NCI-H446 treated with DMSO at 0.1 percent for 48 hours (cell line): ENCODE data around the gene ACSL3.

Experiments
- DNase-seq: peaks from one replicate; lab custom pipeline; 2025; lab: John Stamatoyannopoulos, UW

Gene ACSL3

DNA sequence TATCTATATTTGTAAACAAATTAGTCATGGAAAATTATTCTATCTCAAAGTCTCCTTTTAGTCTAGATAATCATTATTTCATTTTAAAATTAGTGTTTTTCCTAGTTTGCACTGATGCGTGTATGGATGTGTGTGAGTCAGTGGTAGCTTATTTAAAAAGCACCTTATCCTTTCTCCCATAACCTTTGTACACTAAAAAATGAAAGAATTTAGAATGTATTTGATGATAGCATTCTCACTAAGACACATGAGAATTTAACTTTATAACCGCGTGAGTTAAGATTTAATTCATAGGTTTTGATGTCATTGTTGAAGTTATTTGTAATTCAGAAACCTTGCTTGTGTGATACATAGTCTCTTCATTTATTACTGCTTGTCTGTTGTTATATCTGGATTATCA lies 81.7 kb downstream of the ACSL3 start:
- no peak for DNase-seq

DNA sequence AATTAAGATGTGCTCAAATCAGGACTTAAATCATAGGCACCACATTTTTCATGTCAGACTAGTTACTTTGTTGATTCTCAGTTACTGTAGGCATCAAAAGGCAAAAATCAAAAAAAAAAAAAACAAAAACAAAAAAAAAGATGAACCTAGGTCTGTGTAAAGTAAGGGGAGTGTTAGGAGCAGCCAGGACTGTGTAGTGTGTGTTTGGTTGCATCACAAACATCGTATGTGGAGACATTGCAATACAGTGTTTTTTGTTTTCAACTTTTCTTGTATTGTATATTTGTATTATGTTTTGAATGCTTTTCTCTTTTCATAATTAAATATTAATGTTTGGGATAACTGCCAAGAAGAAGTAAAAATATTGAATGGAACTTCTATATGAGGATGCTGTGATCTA lies 82.1 kb downstream of the ACSL3 start:
- DNase-seq, result no peak

DNA sequence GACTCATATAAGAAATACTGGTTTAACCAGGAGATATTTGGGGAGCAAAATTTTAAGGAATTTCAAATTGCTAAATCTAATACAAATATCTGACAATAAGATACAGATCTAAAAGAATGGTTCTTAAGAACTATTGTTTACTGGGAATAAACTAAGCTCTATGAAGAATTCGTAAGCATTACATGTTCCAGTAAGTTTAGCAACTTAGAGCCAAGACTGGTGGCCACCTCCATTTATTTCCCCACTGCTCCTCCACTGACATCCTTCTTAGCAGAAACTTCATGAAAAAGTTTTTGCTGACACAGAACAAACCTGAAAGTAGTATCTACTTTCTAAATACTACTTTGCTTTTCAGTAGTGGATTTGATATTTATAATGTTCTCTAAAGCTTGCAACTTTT lies 83.0 kb downstream of the ACSL3 start:
- no peak for DNase-seq

DNA sequence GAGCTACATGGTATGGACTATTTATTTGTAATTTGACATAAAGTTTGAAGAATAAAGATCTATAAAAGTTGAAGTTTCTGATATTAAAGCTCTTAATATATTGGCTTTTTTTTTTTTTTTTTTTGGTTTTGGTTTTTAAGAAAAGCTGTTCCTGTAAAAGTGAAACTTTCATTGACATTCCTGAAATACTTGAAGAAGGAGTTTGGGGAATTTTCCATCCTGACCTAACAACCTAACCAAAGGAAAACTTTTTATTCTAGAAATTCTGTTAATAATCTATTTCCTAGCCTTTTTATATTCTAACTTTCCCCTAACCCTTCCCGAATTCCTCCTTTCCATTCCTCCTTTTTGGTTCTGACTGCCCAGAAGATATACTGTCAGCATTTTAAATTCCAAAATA lies 83.7 kb downstream of the ACSL3 start:
- DNase-seq, result no peak

GRCh38 chr2:222944971-222945740 lies 84.3 kb downstream of the ACSL3 start:
- DNase-seq, result no peak

DNA sequence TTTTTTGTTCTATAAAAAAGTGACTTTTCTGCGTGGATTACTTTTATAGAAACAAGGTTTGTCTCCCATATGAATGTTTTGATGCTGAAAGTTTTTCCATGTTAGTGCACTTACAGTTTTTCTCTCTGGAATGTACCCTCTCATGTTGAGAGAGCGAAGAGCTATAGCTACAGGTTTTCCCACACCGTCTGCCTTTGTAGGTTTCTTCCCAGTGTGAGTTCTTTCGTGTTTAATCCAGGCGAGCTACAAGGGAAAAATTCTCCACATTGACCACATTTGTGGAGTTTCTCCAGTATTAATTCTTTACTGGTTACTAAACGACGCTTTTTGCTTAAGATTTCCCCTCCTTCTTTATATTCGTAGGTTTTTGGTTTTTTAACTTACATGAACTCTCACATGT lies 85.1 kb downstream of the ACSL3 start:
- no peak for DNase-seq

DNA sequence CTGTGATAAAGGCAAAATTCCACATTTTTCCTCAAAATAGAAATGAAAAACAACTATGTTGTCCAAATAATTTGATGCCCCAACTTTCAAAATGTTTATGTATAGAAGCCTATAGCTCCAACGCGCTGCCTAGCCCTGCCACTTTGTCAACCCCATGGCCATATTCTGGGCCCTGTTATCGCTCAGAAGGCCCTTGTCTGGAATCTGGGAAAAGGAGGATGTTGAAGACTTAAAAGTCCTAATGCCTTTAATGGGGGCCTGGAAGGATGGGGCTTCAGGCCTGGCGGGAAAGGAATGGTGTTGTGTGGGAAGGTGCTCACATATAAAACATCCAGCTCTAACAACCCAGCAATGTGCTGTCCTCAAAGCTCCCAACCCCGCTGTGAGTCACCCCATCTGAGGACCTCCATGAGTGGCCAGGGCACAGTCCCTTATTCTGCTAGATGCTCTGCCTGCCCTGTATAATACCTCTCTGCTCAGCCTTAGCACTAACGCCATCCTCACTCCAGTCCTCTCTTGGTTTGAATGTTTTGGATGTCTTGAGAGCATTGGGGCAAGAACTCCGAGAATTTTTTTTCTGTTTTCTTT lies 86.0 kb downstream of the ACSL3 start:
- no peak for DNase-seq

GRCh38 chr2:222949073-222949472 lies 88.2 kb downstream of the ACSL3 start:
- no peak for DNase-seq

- DNase-seq, result no peak
Observed at GRCh38 chr2:222949690-222950323, 89.0 kb downstream of the ACSL3 start.

GRCh38 chr2:222950638-222951285 lies 89.9 kb downstream of the ACSL3 start:
- DNase-seq, result no peak

DNA sequence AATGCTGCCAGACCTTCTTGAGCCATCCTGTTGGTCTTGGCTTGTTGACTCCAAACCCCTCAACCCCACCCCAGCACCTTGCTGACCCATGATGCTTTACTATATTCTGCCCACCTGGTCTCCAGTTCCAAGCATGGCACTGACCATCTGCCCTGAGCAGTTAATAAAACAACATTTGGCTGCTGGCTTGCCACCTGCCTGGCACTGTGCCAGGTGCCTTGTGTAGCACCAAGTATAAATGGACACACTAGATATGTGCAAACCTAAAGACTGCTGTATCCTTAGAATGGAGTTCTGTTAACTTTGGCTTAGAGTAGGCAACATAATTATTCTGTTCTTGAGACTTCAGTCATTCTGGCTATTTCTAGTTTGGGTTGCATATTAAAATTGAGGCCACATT lies 91.4 kb downstream of the ACSL3 start:
- no peak for DNase-seq

DNA sequence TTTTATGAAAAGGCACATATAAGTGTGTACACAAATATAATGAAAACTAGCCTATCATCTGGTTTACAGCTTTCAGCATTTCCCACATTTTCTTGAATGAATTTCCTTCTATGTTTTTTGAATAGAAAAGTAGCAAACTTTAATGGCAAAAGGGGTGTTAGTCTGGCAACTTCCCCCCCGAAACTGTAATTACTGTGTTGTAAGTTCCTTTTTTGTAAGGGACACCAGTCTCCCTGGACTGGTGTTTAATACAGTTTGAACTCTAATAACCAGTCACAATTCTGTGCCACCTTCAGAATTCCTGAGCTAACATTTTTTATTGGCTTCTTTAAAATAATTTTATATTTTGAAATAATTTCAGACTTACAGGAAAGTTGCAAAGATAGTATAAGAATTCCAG lies 94.2 kb downstream of the ACSL3 start:
- no peak for DNase-seq

DNA sequence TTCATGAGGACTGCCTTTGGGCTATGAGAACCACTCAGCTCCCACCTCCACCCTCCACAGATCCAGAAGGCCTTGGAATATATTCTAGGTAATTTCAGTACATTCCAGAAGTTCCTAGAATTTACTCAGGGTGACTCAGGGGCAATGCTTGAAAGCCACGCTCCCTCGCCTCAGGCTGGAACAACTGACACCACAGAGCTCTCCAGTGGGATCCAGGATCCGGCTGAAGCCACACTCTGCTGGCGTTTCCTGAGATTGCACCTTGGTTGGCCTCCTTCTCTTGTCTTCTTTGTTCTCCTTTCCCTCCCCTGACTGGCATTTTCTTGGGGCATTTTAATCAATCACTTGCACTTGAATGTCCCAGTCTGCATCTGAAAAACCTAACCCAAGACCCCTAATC lies 98.5 kb downstream of the ACSL3 start:
- DNase-seq, result no peak

DNA sequence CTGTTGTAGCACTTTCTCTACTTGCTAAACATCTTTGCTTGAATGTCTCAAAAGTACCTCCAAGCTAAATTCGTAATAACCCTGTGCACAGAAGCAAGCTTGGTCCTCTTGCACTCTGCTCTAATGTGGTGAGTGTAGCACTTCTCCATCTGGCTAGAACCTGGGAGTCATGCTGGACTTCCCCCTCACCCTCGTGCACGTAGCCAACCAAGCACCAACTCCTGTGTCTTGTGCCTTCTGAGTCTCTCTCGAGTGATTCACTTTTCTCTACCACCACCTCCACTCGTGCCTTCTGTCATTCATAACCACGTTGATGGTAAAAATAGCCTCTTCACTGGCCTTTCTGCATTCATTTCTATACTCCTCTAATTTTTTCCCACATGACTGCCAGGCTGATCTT lies 99.3 kb downstream of the ACSL3 start:
- no peak for DNase-seq

DNA sequence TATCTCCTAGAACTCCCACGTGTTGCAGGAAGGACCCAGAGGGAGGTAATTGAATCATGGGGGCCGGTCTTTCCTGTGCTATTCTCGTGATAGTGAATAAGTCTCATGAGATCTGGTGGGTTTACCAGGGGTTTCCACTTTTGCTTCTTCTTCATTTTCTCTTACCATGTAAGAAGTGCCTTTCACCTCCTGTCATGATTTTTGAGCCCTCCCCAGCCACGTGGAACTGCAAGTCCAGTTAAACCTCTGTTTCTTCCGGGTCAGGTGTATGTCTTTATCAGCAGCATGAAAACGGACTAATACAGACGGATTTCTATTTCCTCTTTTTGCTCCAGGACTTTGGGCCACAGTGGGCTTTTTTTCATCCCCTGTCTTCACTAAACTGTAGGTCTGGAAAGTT lies 102.8 kb downstream of the ACSL3 start:
- no peak for DNase-seq

DNA sequence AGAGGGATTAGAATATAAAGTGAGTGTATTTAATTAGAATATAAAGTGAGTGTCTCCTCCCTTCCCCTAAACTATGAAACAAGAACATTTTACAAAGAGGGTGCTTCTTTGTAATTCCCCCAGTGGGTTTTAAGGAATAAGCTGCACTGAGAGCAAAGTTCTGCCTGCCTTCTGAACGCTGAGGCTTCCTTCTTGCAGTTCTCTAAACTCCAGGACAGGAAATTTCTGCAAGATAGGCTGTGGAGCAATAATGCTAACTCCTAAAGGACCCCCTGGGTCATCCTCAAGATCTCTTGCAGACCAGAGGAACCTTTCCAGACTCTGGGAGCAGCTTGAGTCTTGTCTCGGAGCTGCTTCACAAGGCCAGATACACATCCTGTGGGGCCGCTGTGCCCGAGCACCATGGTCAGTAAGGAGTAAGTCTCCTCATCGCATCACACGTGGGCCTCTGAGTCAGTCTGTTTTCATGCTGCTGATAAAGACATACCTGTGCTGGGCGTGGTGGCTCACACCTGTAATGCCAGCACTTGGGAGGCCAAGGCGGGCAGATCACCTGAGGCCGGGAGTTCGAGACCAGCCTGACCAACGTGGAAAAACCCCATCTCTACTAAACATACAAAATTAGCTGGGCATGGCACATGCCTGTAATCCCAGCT lies 103.7 kb downstream of the ACSL3 start:
- no peak for DNase-seq

DNA sequence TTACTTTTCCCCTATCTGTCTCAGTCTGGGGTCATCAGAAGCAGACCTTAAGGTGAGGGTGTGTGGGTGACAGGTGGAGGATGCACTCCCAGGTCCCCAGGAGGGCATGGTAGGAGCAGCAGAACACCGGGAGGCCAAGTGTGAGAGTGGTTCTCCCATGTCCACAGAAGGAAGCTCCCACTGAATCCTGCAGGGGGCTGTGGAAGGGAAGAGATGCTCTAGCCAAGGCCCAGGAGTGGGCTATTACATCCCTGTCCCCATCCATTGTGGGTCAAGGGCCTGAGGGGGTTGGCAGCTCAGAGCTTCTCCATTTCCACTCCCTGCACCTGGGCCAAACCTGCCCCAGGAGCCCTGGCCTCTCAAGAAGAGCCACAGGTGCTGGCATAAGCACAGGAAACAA lies 104.7 kb downstream of the ACSL3 start:
- DNase-seq, result no peak

- DNase-seq, result no peak
Observed at GRCh38 chr2:222968550-222969155, 107.8 kb downstream of the ACSL3 start.

DNA sequence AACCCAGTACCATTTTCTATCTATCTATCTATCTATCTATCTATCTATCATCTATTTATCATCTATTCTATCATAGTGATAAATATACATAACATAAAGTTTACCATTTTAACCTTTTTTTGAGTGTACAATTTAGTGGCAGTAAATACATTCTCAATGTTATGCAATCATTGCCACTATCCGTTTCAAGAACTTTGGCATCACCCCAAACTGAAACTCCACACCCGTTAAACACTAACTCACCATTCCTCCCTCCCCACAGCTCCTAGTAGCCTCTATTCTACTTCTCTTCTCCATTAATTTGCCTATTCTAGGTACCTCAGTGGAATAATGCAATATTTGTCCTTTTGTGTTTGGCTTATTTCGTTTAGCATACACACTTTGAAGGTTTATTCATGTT lies 108.7 kb downstream of the ACSL3 start:
- DNase-seq, result no peak

- DNase-seq, result no peak
Observed at GRCh38 chr2:222972420-222972819, 111.6 kb downstream of the ACSL3 start.

GRCh38 chr2:222973237-222973636 lies 112.4 kb downstream of the ACSL3 start:
- DNase-seq, result no peak

GRCh38 chr2:222973733-222974132 lies 112.9 kb downstream of the ACSL3 start:
- no peak for DNase-seq
